ENCODE results near the gene CASKIN2.

DNA sequence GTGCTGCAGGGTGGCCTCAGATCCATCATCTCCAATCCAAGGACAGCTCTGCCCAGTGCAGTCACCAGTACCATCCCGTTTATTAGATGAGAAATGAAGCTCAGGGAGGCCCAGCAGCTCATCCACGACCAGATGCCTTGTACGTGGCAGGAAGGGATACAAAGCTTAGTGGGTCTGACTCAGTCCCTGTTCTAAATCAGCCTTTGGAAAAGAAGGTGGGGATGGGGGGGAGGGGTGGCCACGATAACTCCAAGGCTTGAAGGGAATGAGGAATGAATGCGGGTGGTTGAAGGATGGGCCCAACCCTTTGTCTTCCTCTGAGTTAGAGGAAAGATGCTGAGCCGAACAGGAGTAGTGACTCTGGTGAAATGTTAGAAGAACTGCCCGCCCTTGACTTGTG, 35.9 kb upstream of the CASKIN2 start:
- TF ChIP-seq YY1 (IDR thresholded peaks at IDR 0.05): no peak
- TF ChIP-seq, protein P1, sequence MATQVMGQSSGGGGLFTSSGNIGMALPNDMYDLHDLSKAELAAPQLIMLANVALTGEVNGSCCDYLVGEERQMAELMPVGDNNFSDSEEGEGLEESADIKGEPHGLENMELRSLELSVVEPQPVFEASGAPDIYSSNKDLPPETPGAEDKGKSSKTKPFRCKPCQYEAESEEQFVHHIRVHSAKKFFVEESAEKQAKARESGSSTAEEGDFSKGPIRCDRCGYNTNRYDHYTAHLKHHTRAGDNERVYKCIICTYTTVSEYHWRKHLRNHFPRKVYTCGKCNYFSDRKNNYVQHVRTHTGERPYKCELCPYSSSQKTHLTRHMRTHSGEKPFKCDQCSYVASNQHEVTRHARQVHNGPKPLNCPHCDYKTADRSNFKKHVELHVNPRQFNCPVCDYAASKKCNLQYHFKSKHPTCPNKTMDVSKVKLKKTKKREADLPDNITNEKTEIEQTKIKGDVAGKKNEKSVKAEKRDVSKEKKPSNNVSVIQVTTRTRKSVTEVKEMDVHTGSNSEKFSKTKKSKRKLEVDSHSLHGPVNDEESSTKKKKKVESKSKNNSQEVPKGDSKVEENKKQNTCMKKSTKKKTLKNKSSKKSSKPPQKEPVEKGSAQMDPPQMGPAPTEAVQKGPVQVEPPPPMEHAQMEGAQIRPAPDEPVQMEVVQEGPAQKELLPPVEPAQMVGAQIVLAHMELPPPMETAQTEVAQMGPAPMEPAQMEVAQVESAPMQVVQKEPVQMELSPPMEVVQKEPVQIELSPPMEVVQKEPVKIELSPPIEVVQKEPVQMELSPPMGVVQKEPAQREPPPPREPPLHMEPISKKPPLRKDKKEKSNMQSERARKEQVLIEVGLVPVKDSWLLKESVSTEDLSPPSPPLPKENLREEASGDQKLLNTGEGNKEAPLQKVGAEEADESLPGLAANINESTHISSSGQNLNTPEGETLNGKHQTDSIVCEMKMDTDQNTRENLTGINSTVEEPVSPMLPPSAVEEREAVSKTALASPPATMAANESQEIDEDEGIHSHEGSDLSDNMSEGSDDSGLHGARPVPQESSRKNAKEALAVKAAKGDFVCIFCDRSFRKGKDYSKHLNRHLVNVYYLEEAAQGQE (IDR thresholded peaks at IDR 0.05): no peak
- TF ChIP-seq, protein P2, sequence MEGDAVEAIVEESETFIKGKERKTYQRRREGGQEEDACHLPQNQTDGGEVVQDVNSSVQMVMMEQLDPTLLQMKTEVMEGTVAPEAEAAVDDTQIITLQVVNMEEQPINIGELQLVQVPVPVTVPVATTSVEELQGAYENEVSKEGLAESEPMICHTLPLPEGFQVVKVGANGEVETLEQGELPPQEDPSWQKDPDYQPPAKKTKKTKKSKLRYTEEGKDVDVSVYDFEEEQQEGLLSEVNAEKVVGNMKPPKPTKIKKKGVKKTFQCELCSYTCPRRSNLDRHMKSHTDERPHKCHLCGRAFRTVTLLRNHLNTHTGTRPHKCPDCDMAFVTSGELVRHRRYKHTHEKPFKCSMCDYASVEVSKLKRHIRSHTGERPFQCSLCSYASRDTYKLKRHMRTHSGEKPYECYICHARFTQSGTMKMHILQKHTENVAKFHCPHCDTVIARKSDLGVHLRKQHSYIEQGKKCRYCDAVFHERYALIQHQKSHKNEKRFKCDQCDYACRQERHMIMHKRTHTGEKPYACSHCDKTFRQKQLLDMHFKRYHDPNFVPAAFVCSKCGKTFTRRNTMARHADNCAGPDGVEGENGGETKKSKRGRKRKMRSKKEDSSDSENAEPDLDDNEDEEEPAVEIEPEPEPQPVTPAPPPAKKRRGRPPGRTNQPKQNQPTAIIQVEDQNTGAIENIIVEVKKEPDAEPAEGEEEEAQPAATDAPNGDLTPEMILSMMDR (IDR thresholded peaks at IDR 0.05; ENCODE audit: low read depth, low read length, missing input control): no peak
- no peak for TF ChIP-seq HNF4A (conservative IDR thresholded peaks at IDR 0.05)
- no peak for TF ChIP-seq TAF1 (conservative IDR thresholded peaks at IDR 0.05)
- no peak for TF ChIP-seq RXRA (IDR thresholded peaks at IDR 0.05)

All from liver (tissue), 3 donors.